22Rv1 (cell line): Measurements from ENCODE around the gene TNNI3K.
"Not testable (repeated sequence)": the region's sequence is repeated elsewhere in the genome, so short reads cannot be mapped to it uniquely, and the experiment has no call there.

Source experiments
- H3K27ac ChIP-seq: fragments of 450-650 bp; 2 replicates; pipeline ENCODE4 v1.5.1; 2017
- CTCF ChIP-seq: fragments of 450-650 bp; IDR thresholded peaks from 2 replicates; pipeline ENCODE4 v1.5.1; 2017; ENCODE audit warnings: mild to moderate bottlenecking
- ZFX ChIP-seq: fragments of 450-650 bp; IDR thresholded peaks from 2 replicates; pipeline ENCODE4 v1.6.1; 2017; ENCODE audit warnings: antibody characterized with exemption, borderline replicate concordance

TNNI3K gene

GRCh38 chr1:74247881-74248528 is 12.8 kb downstream of the TNNI3K start:
- no peak overlapping the region for H3K27ac ChIP-seq
- TF ChIP-seq ZFX: no peak
- no peak for TF ChIP-seq CTCF

DNA sequence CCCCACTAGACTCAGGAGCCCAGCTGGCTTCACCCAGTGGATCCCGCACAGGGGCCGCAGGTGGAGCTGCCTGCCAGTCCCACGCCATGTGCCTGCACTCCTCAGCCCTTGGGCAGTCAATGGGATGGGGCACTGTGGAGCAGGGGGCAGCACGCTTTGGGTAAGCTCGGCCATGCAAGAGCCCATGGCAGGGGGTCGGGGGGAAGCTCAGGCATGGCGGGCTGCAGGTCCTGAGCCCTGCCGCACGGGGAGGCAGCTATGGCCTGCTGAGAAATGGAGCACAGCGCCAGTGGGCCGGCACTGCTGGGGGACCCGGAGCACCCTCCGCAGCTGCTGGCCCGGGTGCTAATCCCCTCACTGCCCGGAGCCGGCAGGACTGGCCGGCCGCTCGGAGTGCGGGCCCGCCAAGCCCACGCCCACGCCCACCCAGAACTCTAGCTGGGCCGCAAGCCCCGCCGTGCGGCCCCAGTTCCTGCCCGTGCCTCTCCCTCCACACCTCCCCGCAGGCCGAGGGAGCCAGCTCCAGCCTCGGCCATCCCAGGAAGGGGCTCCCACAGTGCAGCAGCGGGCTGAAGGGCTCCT is 18.1 kb downstream of the TNNI3K start:
- H3K27ac ChIP-seq: not testable (repeated sequence)

GRCh38 chr1:74266001-74266400 is 30.8 kb downstream of the TNNI3K start:
- H3K27ac ChIP-seq: no peak overlapping the region
- TF ChIP-seq CTCF: no peak

GRCh38 chr1:74271503-74271902 is 36.3 kb downstream of the TNNI3K start:
- no peak for TF ChIP-seq ZFX
- peak; percentile 14; the same call in 1 of the 2 replicates for TF ChIP-seq CTCF
- H3K27ac ChIP-seq: no peak overlapping the region

GRCh38 chr1:74280642-74281396 is 45.6 kb downstream of the TNNI3K start:
- TF ChIP-seq ZFX: no peak

GRCh38 chr1:74286414-74286813 is 51.2 kb downstream of the TNNI3K start:
- no peak overlapping the region for H3K27ac ChIP-seq
- TF ChIP-seq CTCF (no peak), ZFX (no peak)

More at GRCh38 chr1:74280642-74281396, 45.6 kb downstream of the TNNI3K start:
- no peak overlapping the region for H3K27ac ChIP-seq

- no peak overlapping the region for H3K27ac ChIP-seq
- TF ChIP-seq ZFX: no peak
- no peak for TF ChIP-seq CTCF
These were observed 79.3 kb downstream of the TNNI3K start for GRCh38 chr1:74314438-74314837.

GRCh38 chr1:74316302-74316701 is 81.1 kb downstream of the TNNI3K start:
- TF ChIP-seq ZFX (no peak), CTCF (no peak)
- H3K27ac ChIP-seq: no peak overlapping the region
